HG03469 (cell line): ENCODE measurements around the gene SPAG8.

Source experiments
- ATAC-seq: cut with Tn5 transposase; IDR thresholded peaks from one replicate; pipeline ENCODE4 v1.9.1; 2021; ENCODE audit warnings: mild to moderate bottlenecking, moderate library complexity, moderate number of reproducible peaks; ENCODE audit not compliant: unreplicated experiment

Gene SPAG8

DNA sequence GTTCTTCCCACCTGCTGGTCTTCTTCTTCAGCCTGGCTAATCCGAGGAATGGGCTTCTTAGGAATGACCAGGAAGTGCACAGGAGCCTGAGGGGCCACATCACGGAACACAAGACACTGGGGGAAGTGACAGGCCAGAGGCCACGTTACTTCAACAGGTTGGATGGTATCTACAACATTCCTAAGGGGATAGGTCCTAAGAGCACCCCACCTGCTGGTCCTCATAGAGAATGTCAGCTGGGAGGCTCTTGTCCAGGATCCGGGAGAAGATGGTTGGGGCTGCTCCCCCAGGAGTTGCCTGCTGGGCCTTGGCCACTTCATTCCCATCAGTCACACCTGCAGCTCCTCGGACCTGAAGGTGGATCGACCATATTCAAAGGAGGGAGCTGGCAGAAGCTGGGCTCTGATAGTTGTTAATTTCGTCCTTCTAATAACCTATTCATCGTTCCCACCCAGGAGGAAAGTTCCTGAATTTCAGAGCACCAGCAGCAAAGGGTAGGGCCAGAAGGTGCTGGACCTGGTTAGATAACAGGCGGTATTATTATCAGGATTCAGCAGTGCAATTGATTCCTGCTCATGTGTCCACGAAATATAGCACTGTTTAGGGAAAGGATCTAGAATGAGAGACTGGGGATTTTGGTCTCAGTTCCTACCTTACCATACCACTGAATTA, 1.5 kb upstream of the SPAG8 start:
- ATAC-seq: no peak

DNA sequence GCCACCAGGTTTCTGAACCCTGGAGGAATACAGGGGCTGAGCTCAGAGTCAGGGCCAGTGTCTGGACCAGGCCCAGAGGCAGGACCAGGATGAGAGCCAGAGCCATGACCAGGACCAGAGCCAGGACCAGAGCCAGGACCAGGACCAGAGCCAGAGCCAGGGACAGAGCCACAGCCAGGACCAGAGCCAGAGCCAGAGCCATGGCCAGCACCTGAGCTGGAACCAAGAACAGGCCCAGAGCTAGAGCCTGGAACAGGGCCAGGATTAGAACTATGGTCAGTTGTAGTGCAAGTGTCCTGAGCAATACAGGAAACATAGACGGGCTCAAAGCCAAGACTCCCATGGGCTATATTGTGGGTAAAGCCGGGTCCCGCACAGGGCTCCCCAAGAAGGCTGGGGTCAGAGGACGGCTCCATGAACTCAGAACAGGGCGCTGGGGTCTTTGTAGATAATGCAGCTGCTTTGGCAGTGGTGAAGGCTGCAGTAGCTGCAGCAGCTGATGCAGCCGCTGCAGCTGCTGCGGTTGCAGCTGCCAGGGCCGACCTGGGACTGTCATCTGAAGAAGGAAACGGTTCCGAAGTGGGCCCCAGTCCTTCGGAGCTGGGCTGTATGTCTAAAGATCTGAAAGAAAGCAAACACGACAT, 559 bp downstream of the SPAG8 start:
- ATAC-seq: no peak

DNA sequence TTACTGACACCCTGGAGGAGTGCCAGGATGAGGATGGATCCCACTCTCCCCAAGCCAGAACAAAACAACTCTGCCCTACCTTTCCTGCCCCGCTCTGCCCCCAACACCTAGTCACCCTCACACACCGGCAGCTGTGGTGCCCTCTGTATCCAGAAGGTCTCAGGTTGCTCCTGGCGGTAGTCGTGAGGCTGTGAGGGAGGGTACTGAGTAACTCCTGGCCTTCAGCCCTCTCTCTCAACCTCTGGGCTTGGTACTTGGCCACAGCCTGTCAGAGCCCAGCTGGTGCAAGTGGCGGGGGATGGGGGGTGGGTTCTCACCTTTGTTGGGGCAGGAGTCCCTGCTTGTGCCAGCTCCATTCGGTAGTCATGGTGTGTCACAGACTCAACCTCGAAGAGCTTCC, 1.9 kb downstream of the SPAG8 start:
- ATAC-seq: no peak

DNA sequence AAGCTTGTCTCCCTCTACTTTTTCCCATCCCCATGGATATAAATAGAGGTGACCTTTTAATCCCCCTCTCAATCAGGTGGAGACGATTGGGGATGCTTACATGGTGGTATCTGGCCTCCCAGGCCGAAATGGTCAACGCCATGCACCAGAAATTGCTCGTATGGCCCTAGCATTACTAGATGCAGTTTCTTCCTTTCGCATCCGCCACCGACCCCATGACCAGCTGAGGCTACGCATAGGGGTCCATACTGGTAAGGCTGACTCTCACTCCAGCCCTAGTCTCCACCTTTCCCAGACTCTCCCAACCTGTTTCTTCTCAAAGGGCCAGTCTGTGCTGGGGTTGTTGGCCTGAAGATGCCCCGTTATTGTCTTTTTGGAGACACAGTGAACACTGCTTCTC, 3.6 kb downstream of the SPAG8 start:
- ATAC-seq: no peak

DNA sequence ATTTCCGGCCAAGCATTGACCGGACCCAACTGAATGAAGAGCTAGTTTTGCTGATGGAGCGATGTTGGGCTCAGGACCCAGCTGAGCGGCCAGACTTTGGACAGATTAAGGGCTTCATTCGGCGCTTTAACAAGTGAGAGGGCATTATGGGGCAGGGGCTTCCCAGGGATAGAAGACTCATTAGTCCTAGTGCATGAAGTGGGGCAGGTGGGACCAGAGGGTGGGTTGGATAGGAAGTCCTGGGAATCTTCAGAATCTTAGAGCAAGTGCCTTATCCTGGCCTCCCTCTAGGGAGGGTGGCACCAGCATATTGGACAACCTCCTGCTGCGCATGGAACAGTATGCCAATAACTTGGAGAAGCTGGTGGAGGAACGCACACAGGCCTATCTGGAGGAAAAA, 6.0 kb downstream of the SPAG8 start:
- ATAC-seq: no peak

DNA sequence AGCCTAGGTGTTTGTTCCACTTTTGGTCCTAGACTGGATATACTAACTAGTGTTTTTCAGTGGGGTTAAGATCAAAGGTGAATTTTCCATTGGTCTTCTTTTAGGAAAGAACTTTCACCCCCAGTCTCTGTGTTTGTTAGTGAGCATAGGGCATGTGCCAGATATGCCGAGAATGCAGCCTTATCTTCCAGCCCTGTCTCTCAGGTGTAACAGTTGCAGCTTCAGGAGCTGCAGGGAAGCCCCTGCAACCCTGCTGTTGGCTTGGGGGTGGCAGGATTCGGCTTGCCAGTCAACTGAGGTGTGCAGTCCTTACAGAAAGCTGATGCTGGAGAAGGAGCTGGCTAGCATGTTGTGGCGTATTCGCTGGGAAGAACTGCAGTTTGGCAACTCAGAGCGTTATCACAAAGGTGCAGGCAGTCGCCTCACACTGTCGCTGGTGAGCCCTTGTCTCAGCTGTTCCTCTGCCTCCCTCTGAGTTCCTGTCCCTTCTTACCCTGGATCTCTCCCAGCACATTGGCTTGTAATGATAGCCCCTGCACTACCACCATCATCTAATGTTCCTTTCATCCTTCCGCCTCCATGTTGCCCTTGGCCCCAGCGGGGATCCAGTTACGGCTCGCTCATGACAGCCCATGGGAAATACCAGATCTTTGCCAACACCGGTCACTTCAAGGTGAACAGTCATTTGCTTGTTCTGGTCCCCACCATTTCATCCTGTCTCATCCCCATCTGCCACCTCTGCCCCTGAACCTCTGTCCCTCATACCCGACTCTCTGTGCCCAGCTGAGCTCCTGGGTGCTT, 10.5 kb downstream of the SPAG8 start:
- ATAC-seq: no peak

DNA sequence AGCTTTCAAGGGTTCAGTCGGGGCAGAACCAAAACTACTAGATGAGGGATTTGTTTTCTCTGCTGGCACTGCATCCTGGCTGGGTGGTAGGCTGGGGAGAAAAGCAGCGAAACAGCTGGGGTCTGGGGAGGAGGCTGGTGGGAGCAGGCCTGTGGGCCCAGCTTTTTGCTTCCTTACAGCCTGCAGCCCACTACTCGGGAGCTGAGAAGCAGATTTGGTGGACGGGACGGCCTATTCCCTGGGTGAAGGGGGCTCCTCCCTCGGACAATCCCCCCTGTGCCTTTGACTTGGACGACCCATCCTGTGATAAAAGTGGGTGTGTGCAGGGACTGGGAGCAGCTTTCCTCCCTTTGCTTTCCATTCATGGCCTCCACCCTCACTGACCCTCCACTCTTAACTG, 11.5 kb downstream of the SPAG8 start:
- ATAC-seq: no peak

DNA sequence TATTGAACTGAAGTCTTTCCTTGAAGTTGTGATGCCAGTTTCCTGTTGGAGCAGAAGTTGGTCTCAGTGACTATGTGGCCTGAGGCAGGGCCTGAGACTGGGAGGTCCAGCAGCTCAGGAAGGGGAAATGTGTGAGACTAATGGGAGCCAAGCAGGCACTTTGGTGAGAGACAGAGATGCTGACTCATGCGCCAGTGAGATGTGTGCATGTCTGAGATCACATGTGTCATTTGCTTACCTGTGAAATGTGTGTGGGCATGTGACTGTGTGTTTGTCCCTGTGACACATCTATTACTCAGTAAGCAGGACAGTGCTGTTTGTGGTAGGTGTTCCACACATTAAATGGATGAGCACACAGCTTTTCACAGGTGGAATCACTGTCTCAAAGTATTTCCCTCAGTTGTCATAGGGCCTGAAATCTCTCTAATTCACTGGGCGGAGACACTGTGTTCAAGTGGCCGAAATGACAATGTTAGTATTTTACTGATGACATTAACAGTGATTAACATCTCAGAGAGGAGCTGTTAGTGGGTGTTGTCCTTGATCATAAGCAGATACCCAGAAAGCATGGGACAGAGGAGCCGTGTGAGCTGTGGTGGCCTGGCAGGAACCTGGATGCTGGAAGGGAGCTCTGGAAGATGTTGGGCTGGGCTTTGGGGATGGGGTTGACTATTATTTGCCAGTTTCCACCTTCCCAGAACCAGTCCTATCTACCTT, 13.2 kb downstream of the SPAG8 start:
- ATAC-seq: peak; percentile 59

DNA sequence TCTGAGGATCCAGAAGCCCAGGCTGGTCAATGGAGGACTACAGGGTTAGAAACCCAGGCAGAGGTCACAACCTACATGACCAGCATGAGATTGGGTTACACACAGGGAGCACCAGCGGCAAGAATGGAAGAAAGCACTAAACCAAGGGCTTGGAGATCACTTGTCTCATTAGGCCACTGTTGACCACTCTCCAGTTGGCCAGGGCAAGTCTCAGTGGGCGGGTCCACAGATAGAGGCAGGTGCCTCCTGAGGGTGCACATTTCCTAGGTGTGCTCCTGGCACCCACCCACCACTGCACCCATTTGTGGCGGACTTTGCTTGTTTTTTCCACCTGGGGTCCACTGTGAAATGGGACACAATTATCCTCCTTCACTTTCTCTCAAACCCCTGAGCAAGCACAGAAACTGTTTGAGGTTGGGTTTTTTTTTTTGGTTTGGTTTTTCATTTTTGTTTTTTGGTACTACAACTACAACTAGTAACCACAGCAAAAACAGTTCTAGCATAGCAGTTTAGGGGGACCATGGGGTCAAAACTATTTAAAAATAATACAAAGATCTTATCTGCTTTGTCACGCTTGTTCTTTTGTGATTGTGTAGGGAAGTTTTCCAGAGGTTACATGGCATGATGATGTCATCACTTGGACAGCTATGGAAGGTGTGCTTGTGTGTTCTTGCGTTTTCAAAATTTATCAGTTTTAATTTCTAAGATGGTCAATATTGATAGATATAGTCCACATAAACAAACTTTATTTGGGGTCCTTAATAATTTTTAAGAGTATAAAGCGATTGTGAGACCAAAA, 14.6 kb downstream of the SPAG8 start:
- ATAC-seq: no peak

DNA sequence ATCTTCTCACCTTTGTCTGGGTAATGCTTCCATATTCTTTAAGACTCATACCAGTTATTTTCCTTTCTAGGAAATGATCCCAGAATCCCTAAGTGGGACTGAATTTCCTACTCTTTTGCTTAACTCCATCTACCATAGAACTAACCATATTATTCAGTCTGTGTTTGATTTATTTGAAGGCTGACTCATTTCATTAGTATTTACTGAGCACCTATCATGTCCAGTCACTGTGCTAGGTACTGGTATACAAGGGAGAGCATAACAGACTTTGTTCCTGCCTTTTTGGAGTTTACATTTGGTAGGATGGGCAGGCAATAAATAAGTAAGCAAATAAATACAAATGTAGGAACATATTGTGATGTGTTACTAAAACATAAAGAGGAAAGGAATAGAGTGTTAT, 16.4 kb downstream of the SPAG8 start:
- no peak for ATAC-seq

DNA sequence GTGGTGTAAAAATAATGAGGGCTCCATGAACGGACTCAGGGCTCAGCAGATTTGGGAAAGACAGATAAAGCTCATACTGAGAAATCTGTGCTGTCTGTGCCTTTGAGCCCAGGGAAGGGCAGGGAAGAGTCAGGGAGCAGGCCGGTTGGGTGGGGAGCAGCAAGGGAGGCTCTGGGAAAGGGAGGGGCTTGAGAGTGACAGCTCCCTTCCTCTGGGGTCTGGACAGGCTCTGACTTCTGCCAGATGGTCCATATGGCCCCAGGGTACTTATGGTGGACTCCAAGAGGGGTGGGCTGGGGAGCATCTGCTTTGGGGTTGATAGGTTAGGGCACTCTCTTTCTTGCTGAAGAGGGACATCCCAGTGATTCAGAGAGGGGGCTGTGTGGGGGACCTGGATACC, 18.6 kb downstream of the SPAG8 start:
- no peak for ATAC-seq

DNA sequence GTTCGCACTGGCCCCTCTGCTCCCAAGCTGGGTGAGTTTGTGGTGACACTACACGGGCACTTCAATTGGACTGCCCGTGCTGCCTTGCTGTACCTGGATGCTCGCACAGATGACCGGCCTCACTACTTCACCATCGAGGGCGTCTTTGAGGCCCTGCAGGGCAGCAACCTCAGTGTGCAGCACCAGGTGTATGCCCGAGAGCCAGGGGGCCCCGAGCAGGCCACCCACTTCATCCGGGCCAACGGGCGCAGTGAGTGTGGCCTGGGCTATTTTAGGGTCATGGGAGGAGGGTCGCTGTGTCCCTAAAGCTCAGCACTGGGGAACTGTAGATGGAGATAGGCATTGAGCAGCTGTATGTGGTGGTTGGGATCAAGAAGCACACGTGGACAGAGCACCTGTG, 19.2 kb downstream of the SPAG8 start:
- no peak for ATAC-seq

DNA sequence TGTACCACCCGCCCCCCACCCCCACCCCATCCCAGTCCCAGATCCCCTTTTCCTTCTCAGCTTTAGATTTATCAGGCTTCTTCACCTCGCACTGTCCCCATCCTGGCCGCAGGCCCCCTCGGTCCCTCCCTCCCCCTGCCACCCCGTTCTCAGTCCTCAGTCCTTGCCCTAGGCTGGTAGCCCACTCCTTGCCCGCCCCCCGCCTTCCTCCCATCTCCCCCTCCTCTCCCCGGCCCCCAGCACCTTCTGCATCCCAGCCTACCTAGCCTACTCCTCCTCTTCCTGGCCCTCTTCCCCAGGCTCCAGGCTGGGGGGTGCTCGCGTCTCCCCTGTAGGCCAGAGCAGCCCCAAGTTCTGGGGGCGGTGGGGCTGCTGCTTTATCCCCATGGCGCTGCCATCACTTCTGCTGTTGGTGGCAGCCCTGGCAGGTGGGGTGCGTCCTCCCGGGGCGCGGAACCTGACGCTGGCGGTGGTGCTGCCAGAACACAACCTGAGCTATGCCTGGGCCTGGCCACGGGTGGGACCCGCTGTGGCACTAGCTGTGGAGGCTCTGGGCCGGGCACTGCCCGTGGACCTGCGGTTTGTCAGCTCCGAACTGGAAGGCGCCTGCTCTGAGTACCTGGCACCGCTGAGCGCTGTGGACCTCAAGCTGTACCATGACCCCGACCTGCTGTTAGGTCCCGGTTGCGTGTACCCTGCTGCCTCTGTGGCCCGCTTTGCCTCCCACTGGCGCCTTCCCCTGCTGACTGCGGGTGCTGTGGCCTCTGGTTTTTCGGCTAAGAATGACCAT, 19.8 kb downstream of the SPAG8 start:
- no peak for ATAC-seq

DNA sequence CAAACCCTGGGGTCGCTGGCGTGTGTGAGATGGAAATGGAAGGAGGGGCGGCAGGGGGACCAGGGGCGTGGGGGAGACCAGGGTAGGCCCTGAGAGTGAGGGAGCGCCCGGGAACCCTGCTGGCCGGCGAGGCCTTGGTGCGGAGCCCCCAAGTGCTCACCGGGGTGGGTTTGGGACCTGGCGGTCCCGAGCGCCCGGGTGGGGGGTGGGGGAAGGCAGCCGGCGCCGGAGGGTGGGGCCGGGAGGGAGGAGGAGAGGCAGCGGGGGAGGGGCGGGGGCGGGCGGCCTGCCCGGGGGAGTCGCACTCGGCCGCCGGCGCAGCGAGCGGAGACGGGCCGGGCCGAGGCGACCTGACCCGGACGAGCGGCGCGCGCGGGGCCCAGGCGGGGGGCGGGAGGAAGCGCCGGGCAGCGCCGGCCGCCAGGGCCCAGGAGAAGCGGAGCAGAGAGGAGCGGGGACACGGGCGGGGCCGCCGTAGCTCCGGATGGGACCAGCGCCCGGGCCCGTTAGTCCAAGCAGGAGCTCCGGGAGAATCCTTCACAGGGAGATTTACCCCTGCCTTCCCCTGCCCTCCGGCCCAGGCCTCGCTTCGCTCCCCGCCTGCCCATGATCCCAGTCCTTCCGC, 20.7 kb downstream of the SPAG8 start, which contains the start of gene NPR2:
NPR2 (plus strand) TSS at position 295 of the 625 bp plus-strand sequence. CDS start 818 bp downstream, outside the sequence.
- ATAC-seq: no peak

DNA sequence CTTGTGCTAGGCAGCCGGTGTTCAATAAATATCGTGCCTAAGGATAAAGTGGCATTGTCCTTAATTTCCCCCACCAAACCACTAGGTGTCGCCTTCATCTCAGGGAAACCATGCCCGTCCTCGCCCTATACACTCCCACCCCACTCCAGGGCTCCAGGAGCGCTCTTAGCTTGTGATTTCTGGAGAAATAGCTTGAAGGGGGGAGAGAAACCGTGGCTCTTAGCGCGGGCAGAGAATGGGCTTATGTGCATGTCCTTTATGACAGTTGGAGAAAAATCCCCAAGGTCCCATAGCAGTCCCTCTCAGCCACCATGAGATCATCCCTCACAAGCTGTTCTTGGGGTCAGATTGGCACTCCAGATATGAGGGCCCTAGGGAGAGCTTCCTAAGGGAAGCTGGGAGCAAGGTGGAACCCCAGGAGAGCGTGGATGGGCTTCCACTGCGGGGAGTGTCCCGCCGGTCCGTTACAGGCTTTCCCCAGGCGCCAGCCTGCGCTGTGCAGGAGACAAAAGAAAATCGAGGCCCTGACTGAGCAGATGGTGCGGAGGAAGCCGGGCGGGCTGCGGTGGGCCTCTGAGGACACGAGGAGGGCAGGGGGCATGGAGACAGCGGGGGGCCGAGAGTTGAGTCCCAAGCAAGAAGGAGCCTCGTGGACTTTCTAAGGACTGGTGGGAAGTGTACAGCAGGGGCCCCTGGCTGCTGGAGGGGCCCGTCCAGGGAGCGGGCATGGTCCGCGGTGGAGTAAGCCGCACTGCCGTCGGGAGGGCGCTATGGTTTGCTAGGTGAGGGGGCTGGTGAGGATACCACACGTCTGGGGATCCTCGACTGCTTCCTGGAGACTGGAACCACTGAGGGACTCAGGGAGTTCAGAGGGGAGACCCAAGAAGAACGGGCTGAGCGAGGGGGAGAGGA, 21.4 kb downstream of the SPAG8 start:
- no peak for ATAC-seq

DNA sequence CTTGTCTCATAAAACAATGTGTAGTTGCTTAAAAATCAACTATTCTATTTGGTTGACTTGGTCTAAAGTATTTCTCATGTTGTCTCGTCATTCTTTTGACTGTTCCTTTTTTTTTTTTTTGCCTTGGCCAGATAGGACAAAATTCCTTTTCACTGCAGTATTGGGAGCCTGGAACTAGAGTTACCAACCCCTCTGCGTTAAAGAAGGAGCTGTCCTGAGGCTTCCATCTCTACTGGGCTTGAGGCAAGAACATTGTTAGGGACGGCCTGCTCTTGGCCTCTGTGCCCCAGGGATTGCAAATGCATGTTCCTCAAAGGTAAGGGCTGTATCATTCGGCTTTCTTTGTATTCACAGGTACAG, 22.1 kb downstream of the SPAG8 start:
- no peak for ATAC-seq

DNA sequence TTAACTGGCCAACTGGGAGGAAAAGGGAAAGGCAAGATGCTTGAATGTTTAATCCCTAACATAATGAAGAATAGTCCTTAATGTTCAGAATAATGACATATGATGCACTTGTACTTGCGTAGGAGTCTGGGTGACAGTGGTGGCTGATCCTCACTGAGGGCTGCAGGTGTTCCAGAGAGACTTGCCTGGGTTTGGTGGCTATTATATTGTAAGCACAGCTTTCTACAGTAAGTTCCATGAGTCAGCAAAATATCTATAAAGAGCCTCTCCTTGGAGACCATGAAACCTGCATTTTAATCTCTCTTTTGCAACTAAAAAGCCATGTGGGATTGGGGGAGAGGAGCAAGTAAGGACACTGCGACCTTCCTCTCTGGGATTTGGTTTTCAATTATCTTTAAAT, 22.5 kb downstream of the SPAG8 start:
- no peak for ATAC-seq

DNA sequence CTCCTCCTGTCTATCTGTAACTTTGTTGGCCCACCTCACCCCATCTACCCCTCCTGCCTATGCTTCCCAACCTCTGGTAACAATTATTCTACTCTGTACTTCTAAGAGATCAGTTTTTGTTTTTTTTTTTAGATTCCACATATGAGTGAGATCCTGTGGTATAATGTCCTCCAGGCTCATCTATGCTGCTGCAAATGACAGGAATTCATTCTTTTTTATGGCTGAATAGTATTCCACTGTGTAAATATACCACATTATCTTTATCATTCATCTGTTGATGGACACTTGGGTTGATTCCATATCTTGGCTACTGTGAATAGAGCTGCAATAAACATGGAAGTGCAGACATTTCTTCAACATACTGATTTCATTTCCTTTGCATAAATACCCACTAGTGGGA, 28.6 kb downstream of the SPAG8 start:
- no peak for ATAC-seq
